Inflammatory macrophage treated with lipopolysaccharide for 4 hours (primary cell): Measurements from ENCODE around the gene HSPB1.
"Not testable (repeated sequence)": the region's sequence is repeated elsewhere in the genome, so short reads cannot be mapped to it uniquely, and the experiment has no call there.

Source experiments
- DNase-seq: peaks from one replicate; pipeline ENCODE4 v3.0.0-alpha.2; 2020

Gene HSPB1

GRCh38 chr7:76309341-76310101 lies 7.0 kb downstream of the HSPB1 start:
- DNase-seq, result not testable (repeated sequence)

- no peak for DNase-seq
These were observed 7.9 kb downstream of the HSPB1 start for GRCh38 chr7:76310102-76310957.

GRCh38 chr7:76311838-76312237 lies 9.4 kb downstream of the HSPB1 start:
- DNase-seq, result not testable (repeated sequence)

- DNase-seq, result peak; percentile 92
These were observed 11.7 kb downstream of the HSPB1 start for GRCh38 chr7:76314042-76314721.

- not testable (repeated sequence) for DNase-seq
These were observed 12.3 kb downstream of the HSPB1 start for GRCh38 chr7:76314740-76315139.

GRCh38 chr7:76315364-76315763 lies 12.9 kb downstream of the HSPB1 start:
- DNase-seq, result peak; percentile 66

- no peak for DNase-seq
These were observed 14.7 kb downstream of the HSPB1 start for GRCh38 chr7:76316984-76317781.

GRCh38 chr7:76317782-76318487 lies 15.5 kb downstream of the HSPB1 start:
- peak; percentile 98 for DNase-seq

GRCh38 chr7:76318488-76319353 lies 16.2 kb downstream of the HSPB1 start:
- peak; percentile 93 for DNase-seq

- DNase-seq, result no peak
These were observed 22.6 kb downstream of the HSPB1 start for GRCh38 chr7:76325092-76325491.

- no peak for DNase-seq
These were observed 23.3 kb downstream of the HSPB1 start for GRCh38 chr7:76325811-76326210.

GRCh38 chr7:76326646-76327233 lies 24.3 kb downstream of the HSPB1 start:
- no peak for DNase-seq

GRCh38 chr7:76327610-76328009 lies 25.1 kb downstream of the HSPB1 start:
- DNase-seq, result no peak

- no peak for DNase-seq
These were observed 25.9 kb downstream of the HSPB1 start for GRCh38 chr7:76328389-76328788.

- DNase-seq, result no peak
These were observed 27.0 kb downstream of the HSPB1 start for GRCh38 chr7:76329479-76329878.

GRCh38 chr7:76330261-76330660 lies 27.8 kb downstream of the HSPB1 start:
- no peak for DNase-seq

- DNase-seq, result no peak
These were observed 28.2 kb downstream of the HSPB1 start for GRCh38 chr7:76330673-76331072.

GRCh38 chr7:76332078-76332477 lies 29.6 kb downstream of the HSPB1 start:
- peak; percentile 57 for DNase-seq

- DNase-seq, result peak; percentile 62
These were observed 31.1 kb downstream of the HSPB1 start for GRCh38 chr7:76333511-76334101.
